HuH-7.5 (cell line): Measurements from ENCODE around the gene NSD2.
"Not testable (repeated sequence)": the region's sequence is repeated elsewhere in the genome, so short reads cannot be mapped to it uniquely, and the experiment has no call there.

Source experiments
- DNase-seq: peaks from one replicate; pipeline ENCODE4 v3.0.0; 2011; ENCODE audit warnings: low spot score

Gene NSD2

DNA sequence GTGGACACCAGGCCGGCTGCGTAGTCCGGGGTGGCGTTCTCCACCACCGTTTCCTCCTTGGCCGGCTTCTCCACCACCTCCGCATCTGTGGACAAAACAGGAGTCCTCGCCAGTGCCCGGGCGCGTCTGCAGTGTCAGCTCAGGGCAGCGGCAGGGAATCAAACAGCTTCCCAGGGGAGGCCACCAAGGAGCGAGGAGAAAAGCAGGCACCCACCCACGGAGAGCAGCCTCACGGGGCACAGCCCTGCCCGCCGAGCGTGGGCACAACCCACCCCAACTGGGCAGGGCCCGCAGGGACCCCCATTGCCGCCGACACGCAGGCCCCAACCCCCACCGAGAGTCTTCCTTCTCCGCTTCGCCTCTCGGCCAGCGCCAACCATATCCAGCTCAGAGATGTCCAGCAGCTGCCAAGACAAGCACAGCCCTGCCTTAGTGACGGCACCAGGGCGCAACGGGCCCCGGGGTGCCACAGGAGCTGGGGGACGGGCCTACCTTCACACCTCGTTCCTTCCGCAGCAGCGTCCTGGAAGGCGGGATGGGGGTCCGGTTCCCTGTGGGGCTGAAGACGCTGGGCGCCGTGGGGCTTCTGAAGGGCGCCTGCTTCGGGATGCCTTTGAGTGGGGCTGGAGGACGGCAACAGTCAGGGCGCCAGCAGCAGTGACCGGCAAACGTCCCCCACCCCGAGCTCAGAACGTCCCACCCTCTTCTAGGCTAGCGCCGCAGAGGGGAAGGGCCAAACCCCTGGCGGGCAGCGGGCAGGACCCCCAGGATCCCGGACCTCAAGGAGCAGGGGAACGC is 114.8 kb downstream of the NSD2 start:
- DNase-seq: no peak

DNA sequence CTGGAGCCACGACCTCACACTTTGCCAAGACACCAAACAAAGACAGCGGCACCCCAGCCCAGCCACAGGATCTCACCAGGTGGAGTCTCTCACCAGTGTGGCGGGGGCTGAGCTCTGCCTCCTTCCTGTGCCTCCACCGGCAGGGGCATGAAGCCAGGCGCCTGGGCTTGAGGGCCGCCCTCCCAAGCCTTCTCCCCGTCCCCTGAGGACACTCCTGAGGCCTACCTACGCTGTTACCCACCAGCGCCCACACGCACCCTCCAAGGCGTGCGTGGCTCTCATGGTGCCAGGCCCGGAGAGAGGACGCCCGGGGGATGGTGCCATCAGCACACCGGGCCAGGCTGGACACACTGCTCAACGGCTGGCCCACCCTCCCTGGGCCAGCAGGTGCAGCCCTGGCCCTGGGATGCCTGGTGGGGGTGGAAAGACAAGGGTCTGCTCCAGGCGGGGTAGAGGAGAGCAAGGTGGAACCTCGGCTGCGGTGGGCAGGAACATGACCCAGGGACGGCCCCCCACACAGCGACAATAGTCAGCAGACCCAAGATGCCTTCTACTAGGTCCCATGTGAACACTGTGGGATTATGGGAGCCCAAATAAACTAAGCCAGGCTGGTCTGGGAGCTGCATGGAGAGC is 115.5 kb downstream of the NSD2 start:
- DNase-seq: no peak

DNA sequence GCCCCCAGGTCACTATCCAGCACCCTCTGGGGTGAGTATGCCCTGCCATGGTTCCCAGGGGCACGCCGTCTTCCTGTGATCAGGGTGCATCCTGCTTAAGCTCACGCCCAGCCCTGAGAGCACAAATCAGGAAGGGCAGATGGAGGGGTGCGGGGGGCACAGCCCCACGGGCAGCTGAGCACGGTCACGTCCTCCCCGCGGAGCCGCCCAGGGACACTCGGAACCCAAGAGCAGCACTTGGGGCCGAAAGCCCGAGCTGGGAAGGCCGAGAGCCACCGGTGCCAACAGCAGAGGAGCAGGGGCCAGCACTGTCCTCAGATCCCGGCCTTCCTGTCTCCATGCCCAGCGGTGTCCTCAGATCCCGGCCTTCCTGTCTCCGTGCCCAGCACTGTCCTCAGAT is 116.1 kb downstream of the NSD2 start:
- DNase-seq: no peak

DNA sequence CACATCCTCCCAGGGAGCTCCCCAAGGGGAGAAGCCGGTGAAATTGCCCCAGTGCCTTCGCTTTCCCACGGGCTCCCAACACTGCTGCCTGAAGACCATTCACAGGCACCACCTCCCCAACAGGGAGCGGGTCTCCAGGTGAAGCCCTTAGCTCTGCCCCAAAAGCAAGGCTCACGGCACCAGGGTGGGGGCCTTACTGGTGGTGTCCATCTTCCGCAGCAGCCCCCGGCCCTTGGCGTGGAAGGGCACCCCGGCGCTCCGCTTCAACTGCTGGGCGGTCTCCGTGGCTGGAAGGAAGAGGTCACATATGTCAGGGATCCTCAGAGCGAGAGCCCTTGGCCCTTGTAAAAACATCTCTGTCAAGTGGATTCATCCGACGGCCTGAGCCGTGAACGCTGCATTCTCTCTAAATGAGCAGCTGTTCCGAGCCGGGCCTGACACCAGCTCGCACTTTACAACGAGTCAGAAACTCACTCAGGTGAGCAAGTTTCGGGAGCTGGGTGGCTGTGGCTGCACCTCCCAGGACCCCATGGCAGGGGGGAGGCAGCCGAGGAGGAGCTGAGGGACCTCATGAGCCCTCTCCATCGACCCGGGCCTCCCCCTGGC is 116.6 kb downstream of the NSD2 start:
- no peak for DNase-seq

DNA sequence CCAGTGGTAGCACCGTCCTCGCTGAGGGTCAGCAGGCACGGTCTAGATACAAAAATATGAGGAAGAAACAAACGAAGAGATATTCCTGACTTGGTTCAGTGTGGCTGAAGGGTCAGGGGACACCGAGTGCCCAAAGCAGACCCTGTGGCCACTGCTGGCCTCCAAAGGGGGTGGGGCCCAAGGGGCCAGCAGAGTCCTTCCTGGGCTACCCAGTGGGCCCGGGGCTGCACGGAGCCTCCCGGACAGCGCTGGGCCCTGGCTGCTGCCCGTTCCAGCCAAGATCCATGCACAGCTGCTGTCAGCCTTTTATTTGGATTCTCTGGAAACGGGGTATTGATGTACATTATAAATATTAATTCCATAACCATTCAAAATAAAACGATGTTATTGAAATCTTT is 117.1 kb downstream of the NSD2 start:
- no peak for DNase-seq

DNA sequence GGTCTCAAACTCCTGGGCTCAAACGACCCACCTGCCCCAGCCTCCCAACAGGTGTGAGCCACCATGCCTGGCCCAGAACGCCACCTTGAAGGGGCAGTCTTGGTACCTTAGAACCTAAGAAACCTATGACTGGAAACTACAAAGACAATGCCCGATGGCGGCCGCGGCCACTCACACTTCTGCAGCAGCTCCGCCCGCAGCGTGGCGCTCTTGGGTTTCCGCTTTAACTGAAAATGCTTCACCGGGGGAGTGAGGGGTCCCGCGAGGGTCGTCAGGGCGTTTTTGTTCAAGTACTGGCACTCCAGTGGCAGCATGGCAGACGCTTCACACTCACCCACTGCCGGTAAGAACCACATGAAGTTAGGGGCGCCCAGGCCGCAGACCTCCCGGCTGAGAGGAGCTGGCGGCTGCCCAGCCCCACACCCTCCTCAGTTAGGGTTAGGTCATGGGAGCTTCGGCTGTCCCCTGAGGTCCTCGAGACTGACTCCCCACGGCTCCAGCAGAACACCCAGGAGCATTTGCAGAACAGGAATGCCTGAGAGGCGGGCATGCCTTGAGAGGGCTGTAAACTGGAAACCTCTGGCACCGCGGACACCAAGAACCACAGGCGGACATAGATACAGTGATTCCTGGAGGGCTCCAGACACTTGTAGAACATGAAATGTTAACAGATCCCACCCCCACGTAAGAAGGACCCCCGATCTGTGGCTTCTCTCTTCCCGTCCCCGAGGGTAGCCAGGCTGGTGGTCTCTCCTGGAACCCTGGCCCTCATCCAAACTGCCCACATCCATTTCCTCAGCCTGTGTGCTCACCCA is 118.5 kb downstream of the NSD2 start:
- no peak for DNase-seq

DNA sequence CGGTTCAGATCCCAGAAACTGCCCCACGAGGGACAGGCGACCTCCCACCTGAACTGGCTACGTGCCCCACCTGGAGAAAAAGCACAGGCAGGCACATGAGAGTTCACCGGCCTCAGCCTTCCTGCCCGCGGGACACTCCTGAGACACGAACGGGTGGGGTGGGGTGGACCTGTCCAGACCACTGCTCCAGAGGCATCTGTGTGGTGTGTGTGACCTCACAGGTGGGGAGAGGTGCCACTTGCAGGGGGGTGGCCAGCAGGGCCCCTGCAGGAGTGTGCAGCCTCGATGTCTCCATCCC is 119.1 kb downstream of the NSD2 start:
- DNase-seq: no peak

DNA sequence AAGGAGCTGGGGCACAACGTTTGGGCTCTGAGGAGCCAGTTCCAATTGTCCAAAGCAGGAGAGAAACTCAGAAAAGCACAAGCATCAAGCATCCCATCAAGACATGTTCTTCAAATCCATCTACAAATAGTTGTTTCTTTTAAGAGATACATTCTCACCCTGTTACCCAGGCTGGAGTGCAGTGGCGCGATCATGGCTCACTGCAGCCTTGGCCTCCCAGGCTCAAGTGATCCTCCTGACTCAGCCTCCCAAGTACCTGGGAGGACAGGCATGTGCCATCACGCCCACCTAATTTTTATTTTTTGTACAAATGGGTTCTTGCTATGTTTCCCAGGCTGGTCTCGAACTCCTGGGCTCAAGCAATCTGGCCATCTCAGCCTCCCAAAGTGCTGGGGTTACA is 119.5 kb downstream of the NSD2 start:
- no peak for DNase-seq

DNA sequence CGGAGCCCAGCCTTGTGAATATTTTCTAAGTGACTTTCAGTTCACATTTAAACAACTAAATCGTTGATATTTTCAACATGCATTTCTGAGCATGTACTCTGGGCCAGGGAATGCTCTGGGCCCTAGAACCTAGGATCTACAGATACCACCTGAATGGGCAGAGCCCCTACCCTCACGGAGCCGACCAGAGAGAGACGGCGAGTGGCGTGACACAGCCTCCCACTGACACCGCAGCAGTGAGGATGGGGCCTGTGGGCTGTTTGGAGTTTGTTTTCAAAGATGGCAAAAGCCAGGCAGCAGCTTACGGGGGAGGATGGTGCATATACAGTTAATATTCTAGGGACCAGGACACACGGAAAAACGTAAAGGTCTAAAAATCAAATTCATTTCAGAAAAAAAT is 119.9 kb downstream of the NSD2 start:
- DNase-seq: no peak

DNA sequence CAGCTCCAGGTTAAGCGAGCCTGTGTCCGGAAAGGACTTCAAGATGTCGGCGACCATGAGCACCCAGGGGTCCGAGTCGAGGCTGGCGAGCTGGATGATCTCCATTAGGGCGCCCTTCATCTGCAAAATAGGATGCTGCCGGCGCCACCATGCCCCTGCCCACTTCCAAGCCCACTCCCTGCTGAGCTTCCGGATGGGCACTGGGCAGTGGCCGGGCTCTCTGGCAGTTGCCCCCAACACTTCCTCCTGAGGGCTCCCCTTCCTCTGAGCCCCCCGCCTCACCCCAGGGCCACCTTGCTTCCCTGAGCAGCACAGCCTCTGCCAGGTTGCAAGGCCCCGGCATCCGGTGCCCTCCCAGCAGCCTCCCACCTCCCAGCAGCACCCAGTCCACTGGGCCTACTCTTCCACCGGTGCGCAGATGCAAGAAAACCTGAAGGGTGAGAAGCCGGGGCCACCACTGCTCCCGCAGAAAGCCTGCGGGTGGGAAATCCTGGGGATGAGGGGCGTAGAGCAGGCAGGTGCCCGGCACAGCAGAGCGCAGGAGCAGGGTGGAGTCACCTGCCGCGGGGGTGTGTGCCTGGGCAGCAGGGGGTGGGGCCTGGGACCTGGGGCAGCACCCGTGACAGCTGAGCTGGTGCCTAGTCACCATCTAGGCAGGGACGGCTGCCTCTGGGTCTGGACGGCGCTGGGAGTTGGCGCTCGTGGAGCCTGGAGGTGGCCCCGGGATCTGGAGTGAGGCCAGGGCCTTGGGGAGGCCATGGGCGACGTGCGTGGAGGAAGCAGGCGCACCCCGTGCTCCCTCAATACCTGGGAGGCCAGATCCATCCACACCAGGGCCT is 120.6 kb downstream of the NSD2 start:
- DNase-seq: no peak

DNA sequence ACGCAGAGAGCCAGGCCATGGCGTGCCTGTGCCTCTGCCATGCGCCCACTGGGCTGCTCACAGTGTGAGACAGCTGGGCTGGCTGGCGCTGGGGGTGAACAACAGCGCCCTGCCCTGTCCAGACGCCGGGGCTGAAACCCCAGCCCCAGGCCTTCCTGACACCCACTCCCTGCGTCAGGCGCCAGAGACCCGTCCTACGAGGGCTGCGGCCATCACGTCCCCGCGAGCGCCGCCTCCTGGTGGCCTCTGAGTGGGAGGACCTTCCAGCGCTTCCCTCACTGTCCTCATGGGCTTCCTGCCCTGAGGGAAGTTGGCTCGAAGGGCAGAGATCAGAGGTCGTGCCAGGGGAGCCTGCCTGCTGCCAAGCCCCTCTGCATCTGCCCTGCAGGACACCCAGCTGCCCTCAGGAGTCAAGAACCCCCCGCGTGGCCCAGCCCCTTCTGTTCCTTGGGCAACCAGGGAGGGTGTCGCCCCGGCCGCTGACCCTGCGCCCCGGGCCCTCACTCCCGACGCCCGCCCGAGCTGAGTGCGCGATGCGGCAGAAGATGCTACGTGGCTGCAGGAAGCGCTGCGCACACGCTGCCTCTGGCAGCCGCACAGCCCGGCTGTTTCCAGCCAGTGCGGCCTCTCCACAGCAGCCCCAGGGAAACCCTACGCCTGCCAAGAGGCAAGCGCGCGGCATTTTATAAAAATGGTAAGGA is 121.4 kb downstream of the NSD2 start:
- no peak for DNase-seq

DNA sequence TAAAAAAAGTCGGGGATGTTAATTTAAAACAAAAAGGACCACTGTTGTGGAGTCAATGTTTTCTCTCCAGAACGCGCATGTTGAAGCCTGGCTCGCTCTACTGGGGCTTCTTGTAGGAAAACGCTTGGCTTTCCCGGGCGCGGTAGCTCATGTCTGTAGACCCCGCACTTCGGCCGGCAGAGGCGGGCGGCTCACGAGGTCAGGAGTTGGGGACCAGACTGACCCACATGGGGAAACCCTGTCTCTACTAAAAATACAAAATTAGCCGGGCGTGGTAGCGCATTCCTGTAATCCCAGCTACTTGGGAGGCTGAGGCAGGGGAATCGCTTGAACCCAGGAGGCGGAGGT is 122.0 kb downstream of the NSD2 start:
- no peak for DNase-seq

DNA sequence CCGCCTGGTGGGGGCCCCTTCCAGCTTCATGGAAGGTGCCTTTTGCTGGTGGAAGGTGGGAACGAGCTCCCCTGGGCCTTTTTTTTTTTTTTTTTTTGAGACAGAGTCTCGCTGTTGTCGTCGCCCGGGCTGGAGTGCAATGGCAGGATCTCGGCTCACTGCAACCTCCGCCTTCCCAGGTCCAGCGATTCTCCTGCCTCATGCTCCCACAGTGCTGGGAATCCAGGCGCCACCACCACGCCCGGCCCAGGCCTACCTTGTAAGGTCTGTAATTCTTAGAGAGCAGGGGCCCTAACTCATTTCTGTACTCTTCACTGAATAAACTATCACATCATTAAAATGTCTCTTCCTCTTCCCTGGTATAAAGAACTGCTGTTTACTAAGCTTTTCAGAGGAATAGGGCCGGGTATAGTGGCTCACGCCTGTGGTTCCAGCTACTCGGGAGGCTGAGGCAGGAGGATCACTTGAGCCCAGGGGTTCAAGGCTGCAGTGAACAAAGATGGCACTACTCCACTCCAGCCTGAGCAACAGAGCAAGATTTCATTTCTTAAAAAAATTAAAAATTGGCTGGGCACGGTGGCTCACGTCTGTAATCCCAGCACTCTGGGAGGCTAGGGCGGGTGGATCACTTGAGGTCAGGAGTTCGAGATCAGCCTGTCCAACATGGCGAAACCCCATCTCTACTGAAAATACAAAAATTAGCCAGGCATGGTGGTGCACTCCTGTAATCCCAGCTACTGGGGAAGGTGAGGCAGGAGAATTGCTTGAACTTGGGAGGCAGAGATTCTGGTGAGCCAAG is 122.7 kb downstream of the NSD2 start:
- DNase-seq: not testable (repeated sequence)

DNA sequence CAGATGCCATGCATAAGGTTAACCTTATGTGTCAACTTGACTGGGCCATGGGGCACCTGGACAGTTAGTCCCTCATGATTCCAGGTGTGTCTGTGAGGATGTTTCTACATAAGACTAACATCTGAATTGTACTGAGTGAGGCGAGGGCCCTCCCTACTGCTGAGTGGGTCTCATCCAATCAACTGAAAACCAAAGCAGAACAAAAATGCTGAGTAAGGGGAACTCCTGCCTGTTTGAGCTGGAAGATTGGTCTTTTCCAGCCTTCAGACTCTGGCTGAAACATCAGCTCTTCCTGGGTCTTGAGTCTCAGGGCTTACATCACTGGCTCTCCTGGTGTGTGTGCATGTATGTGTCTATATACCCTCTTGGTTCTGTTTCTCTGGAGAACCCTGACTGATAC is 123.7 kb downstream of the NSD2 start:
- DNase-seq: no peak

DNA sequence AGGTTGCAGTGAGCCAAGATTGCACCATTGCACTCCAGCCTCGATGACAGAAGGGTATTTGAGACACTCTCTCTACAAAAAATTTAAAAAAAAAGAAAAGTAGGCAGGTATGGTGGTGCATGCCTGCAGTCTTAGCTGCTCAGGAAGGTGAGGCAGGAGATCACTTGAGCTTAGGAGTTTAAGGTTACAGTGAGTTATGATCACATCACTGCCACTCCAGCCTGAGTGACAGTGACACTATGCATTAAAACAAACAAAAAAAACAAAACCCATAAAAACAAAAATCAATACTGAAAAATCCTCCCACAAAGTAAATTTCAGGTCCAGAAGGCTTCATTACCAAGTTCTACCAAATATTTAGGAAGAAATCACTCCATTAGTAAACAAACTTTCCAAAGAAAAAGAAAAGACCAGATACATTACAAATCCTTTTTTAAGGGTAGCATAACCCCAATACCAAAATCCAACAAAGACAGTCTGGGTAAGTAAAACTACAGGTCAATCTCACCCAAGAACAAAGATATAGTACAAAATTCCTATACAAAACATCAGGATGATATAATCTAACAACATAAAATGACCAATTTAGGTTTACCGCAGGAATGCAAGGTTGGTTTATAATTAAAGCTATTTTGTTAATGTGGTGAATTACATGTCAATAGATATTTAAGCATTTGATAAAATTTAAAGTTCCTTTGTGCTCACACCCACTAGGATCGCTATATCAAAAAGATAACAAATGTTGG is 125.8 kb downstream of the NSD2 start:
- DNase-seq: no peak

DNA sequence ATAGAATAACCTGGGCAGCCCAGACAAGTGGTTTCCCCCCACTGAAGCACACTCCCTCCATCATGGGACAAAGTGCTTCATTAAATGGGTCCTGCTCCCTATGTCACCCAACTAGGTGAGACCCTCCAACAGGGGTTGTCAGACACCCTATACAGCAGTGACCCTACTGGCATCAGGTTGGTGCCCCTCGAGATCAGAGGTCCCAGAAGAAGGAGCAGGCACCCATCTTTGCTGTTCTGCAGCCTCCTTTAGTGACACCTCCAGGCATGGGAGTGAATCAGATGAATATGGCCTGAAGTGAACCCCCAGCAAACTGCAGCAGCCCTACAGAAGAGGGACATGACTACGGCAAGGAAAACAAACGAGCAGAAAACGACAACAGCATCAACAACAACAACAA is 126.5 kb downstream of the NSD2 start:
- no peak for DNase-seq

DNA sequence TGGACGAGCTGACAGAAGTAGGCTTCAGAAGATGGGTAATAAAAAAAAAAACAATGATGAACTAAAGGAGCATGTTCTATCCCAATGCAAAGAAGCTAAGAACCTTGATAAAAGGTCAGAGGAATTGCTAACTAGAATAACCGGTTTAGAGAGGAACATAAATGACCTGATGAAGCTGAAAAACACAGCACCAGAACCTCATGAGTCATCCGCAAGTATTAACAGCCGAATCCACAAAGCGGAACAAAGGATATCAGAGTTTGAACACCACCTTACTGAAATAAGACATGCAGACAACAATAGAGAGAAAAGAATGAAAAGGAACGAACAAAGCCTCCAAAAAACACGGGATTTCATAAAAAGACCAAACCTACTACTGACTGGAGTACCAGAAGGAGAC is 127.1 kb downstream of the NSD2 start:
- no peak for DNase-seq

DNA sequence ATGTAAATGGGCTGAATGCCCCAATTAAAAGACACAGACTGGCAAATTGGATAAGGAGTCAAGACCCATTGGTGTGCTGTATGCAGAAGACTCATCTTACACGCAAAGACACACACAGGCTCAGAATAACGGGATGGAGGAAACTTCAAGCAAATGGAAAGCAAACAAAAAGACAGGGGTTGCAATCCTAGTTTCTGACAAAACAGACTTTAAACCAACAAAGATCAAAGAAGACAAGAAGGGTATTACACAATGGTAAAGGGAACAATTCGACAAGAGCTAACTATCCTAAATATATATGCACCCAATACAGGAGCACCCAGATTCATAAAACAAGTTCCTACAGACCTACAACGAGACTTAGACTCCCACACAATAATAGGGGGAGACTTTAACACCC is 128.1 kb downstream of the NSD2 start:
- DNase-seq: not testable (repeated sequence)

DNA sequence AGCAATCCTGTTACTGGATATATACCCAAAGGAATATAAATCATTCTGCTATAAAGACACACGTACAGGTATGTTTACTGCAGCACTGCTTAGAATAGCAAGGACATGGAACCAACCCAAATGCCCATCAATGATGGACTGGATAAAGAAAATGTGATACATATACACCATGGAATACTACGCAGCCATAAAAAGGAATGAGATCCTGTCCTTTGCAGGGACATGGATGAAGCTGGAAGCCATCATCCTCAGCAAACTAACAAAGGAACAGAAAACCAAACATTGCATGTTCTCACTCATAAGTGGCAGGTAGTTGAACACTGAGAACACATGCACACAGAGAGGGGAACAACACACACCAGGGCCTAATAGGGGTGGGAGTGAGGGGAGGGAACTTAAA is 132.2 kb downstream of the NSD2 start:
- DNase-seq: not testable (repeated sequence)

DNA sequence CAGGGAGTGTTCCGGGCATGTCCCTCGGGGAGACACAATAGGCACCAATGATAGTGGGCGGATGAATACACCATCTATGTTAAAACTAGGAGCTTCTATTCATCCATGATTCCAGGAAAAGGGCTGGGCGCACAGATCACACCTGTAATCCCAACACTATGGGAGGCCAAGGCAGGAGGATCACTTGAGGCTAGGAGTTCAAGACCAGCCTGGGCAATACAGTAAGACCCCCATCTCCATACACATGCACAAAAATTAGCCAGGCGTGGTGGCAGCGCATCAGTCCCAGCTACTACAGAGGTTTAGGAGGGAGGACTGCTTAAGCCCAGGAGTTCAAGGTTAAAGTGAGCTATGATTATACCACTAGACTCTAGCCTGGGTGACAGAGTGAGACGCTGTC is 135.2 kb downstream of the NSD2 start:
- DNase-seq: no peak
